Skin of body (tissue), 2 donors: ENCODE data around the gene PI16. TPM values are rescaled to one million over a fixed set of nuclear protein-coding genes. Genes with fewer than 3 reads are reported as not detected.
A peak's percentile ranks its signal among the peaks of the same experiment; 100 is the strongest.
"Not testable (repeated sequence)": the region's sequence is repeated elsewhere in the genome, so short reads cannot be mapped to it uniquely, and the experiment has no call there.

Source experiments
- DNase-seq: peaks from one replicate; lab custom pipeline; 2025; lab: John Stamatoyannopoulos, UW
- total RNA-seq: library from RNA; depleted of rRNA; stranded (reverse); fragments of >200 nt; gene quantifications from one replicate; pipeline ENCODE4 v1.2.3, GENCODE V29; 2014

PI16 gene
- total RNA-seq, 1 donor from 2014 or later: 10.1 TPM

DNA sequence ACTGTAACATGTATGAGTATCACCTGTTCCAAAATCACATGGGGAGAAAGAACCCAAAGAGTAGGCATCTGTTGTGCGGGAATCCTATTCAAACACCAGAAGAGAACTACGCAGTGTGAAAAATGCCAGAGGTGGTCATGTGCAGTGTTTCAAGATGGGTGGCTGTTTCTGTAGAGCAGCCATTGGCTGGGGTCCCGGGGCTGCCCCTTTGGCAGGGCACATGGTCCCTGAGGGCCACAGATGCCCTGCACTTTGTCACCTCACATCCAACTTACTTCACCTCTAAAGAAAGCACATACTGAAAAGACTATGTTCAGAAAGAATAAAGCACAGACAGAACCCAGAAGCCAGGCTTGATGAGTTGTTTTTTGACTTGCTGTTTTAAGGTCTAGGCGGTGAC is 19.1 kb downstream of the PI16 start:
- no peak for DNase-seq

DNA sequence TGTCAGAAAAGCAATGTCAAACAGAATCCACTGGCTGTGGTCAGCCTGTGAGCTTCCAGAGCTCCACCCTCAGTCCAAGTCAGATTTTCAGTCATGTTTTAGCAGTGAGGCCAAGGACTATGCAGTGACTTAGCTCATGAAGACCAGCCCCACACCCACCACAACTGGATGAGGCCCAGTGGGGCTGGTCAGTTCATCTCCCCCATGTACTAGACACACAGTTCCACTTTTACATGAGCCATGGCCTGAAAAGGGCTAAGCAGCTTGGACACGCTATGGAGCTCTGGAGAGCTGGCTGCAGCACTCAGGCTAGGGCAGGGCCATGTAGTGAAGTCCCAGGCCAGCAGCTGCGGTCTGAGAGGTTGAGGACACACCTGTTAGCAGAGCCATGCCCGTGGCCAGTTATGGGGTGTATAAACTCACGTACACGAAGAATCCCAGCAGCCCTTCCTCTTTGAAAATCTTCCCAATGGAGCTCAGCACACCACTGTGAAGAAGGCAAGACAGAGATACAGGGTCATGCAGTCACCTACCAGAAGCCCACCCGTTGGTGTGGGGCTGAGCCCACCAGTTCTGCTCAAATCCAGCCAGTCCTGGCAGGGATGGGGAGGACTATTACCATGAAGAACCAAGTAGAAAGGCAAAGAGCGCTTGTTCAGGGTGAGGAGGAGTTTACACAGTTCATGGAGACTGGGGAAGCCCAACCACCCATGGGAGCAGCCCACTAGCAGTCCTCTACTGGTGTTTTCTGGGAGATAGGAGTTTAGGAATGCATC is 20.9 kb downstream of the PI16 start:
- DNase-seq: no peak

DNA sequence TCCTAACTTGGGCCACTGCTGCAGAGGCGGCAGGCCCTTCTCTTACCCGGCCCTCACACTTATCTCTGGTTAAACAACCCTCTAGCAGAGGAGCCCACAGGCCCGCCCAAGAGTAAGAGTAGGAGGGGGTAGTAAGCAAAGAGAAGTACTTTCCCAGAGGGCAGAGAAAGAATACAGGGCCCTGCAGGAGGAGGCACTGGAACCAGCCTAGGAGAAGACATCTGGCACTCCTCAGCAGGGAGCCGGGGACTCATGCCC is 21.4 kb downstream of the PI16 start:
- DNase-seq: no peak

DNA sequence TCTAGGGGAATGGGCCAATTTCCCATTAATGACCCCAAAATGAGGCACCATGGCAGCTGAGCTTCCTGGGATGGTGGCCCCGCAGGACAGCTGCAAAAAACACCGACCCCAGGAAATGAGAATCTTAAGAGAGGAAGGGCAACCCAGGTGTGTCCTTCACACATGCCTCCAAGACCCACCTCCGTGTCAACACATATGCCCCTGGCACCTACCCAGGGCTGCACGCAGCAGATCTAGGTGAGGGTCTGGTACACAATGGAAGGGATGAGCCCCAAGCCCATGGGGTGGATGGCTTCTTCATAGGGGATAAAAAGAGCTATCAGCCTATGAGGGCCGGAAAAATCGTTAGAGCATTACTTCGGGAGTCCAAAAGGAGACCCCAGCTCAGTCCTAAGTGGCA is 22.0 kb downstream of the PI16 start:
- DNase-seq: no peak

DNA sequence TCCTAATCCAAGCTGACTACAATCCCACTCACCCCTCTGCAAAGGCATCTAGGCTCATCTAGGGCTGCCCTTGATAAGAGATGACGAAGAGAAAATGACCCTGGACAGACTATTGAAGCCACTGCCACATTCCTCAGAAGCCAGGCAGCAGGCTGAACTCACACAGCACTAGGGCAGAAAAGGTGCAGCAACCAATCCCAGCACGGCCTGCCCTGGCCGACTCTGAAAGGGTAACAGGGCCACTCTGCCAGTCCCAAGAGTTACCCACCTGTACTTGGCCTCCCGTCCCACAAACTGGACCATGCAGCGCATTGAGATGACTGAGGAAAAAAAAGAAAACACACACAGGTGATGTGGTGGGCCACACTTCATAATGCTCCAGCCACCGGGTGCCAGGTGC is 22.4 kb downstream of the PI16 start:
- no peak for DNase-seq

GRCh38 chr6:36977470-36977941 is 23.0 kb downstream of the PI16 start:
- no peak for DNase-seq

GRCh38 chr6:36978421-36979346 is 24.1 kb downstream of the PI16 start:
- DNase-seq: no peak

- no peak for DNase-seq
Observed at GRCh38 chr6:36979347-36979742, 24.8 kb downstream of the PI16 start.

DNA sequence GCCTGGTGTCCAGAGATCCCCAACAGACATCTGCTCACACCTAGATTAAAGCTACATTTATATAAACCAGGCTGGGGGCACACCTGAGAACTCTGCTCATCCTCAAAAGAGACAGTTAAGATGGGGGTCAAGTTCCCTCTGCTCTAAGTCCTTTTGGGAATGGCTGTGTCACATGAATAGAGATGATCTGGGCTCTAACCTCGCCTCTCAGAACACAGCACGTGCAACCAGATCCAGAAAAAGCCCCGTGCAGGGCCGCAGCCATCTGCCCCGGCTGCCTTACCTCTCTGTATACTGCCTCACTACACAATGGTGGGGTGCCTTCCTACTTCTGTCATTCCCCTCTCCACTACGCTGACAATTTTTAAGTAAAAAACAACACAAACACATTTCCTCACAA is 25.6 kb downstream of the PI16 start:
- DNase-seq: no peak

DNA sequence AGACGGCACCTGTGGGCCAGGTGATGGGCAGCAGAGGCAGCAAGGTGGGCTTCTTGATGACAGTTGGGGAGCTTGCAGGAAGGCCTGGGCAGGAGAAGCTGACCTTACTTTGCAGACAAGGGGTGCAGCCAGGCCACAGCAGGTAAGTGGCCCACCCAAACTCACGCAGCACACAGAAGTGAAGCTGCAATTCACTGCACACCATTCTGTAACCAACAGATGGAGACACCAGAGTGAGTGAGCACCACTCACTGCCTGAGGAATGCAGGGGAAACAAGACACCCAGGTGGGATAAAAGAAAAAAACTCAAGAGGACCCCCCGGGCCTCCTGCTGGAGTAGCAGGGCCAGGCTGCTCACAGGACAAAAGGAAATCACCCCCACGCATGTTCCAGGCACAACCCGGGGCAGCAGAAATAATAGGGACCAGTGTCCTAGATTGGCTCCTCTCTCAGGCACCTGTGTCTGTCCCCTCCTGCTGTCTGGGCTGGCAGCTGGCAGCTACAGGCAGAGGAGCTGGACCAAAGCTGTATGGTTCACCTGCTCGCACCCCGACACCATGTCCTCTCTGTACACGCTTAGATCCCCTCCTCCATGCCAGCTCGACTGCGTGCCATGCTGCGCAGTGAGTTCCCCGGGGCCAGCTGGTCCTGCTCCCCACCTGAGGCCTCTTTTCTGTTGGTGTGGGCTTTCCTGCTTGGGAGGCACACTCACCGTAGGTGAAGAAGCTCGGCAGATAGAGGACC is 26.5 kb downstream of the PI16 start:
- DNase-seq: no peak

DNA sequence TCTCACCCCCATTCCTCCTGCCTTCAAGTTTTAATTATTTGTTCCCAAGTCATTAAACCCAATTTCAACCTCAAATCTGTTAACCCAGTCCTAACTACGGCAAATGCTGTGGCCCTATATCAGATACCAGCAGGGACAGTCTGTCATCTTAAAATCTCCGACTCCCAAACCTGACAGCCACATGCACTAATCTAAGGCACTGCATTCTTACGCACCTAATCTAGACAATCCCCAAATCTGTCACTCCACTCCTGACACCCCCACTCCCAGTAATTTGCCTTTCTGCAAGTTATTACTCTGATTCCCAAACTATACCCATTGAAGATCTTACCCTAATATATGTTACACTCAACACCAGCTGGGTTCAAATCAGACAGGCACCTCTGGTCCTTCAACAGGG is 29.0 kb downstream of the PI16 start:
- no peak for DNase-seq

DNA sequence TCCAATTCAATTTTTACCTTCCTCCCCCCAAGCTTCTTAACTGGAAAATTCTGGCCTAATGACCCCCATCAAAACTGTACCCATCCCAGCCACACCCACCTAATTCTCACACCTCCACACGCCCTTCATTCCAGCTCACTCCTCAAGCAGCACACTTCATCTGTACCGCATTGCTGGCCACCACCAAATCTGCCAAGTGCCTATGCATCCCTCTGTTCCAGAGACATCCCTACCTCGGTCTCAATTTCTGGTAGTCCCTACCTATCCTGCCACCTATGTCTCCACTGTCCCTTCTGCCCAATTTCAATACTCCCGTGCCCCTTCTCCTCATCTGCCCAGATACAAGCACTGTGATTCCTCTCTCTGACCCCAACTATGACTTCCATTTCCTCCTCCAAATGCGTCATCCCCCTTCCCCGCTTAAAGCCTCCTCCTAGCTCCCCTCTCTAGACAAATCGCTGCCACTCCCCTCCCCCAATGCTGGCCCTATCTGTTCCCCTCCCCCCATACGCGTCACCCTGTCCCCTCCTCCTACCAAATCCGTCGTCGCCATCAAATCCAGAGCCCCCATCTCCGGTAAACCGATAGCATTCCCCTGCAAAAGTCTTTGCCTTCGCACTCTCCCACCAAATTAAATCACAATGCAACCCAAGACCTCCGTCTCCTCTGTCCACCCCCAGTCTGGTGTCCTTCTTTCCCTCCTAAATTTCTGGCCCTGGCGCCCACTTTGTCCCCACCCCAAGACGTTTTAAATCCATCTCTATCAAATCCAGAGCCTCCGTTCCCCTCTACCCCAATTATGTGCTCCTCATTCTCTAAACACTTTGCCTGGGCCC is 30.3 kb downstream of the PI16 start:
- peak; percentile 64 for DNase-seq

GRCh38 chr6:36985417-36985807 is 30.9 kb downstream of the PI16 start:
- no peak for DNase-seq

DNA sequence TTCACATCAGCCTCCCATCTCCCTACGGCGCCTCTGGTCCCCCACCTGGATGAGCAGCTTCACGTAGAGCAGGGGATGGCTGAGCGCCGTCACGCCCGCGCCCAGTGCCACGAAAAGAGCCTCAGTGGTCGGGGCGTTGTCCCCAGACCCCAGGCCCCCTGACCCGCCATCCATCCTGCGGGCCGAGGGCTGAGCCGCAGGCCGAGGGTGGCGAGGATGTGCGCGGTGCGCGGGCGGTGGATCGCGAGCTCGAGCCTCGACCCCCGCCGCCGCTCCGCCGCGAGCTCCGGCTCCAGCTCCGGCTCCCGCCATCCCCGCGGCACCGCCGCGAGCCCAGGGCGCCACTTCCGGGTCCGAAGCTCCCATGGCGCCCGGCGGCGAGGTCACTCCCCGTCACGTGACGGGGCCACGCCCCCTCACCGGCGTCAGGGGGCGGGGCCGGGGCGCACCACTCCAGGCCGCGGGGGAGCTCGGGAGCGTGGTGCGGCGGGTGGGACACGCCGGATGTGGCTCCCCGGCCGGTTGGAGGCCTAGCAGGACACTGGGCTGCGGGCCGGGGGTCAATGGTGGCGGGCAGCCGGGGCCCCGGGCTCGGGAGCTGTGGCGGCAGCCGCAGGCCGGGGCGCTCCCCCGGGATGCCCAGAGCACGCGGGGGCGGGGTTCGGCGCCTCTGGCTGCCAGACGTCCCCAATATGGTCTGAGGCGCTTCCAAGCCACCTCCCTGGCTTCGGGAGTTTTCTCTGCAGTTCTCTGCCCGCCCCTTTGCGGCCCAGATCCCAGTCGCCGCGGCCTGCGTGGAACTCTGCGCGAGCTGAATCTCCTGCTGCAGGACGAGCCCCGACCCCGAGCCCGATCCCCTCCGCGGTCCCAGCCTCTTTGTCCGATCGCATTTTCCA is 31.5 kb downstream of the PI16 start, which contains the start of gene MTCH1:
Gene MTCH1 (minus strand): TSS at position 389 of the 896 bp plus-strand sequence. CDS start 23 bp downstream, at position 366.
- peak; percentile 93 for DNase-seq

- DNase-seq: no peak
Observed at GRCh38 chr6:36986704-36987047, 32.1 kb downstream of the PI16 start.

DNA sequence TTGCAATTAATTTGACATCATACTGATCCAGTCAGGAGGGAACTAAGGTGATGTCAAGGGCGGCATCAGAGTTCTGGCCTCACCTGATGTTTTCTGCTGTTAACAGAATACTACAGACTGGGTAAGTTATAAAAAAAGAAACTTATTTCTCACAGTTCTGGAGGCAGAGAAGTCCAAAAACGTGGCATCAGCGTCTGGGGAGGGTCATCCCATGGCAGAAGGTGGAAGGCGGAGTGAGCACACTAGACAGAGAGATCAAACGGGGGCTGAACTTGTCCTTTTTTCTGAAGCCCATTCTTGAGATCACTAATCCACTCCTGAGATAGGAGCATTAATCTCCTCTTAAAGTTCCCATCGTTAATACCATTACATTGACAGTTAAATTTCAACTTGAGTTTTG is 34.7 kb downstream of the PI16 start:
- DNase-seq: no peak

GRCh38 chr6:36990401-36990800 is 35.9 kb downstream of the PI16 start:
- not testable (repeated sequence) for DNase-seq

- no peak for DNase-seq
Observed at GRCh38 chr6:36997811-36998722, 43.5 kb downstream of the PI16 start.

GRCh38 chr6:36998723-36999038 is 44.1 kb downstream of the PI16 start:
- no peak for DNase-seq
